Activated B cell treated with CpG ODN at 0.5 μM for 24 hours (primary cell): ENCODE results near the gene HECTD1. TPM values are rescaled to one million over a fixed set of nuclear protein-coding genes. Genes with fewer than 3 reads are reported as not detected.

Experiments
- ATAC-seq: fragments of 200-7000 bp; cut with Tn5 transposase; one replicate; pipeline ENCODE4 v1.10.0; 2021; ENCODE audit warnings: low read depth, mild to moderate bottlenecking, moderate library complexity
- CTCF ChIA-PET: fragments of 350-600 bp; sonication (Branson Sonifier 250); formaldehyde crosslinking; loops from one replicate; lab custom pipeline; 2021; ENCODE audit warnings: antibody characterized with exemption; lab: Charles Lee
- POLR2A ChIA-PET: fragments of 350-600 bp; sonication (Branson Sonifier 250); formaldehyde crosslinking; loops from one replicate; lab custom pipeline; 2021; ENCODE audit warnings: antibody characterized with exemption; lab: Charles Lee
- DNase-seq: peaks from one replicate; pipeline ENCODE4 v3.0.0; 2022
- H3K27ac Mint-ChIP-seq: one replicate; pipeline ENCODE4 v1.8.0; 2020; ENCODE audit warnings: mixed read lengths
- H3K27me3 Mint-ChIP-seq: one replicate; pipeline ENCODE4 v1.8.0; 2021; ENCODE audit warnings: mixed read lengths
- H3K36me3 Mint-ChIP-seq: one replicate; pipeline ENCODE4 v1.8.0; 2021; ENCODE audit warnings: low read depth, mixed read lengths
- H3K4me1 Mint-ChIP-seq: one replicate; pipeline ENCODE4 v1.8.0; 2021; ENCODE audit warnings: mixed read lengths
- H3K4me3 Mint-ChIP-seq: one replicate; pipeline ENCODE4 v1.8.0; 2020; ENCODE audit warnings: mild to moderate bottlenecking, mixed read lengths
- H3K9me3 Mint-ChIP-seq: one replicate; pipeline ENCODE4 v1.8.0; 2020; ENCODE audit warnings: mixed read lengths
- intact Hi-C: fragments of 100-400 bp; cut with micrococcal nuclease; formaldehyde crosslinking; loops from one replicate; pipeline ENCODE4 v1.15.1; 2024
- total RNA-seq: library from RNA; stranded (reverse); gene quantifications from 2 replicates; pipeline ENCODE4 v1.2.3, GENCODE V29; 2022
- TF ChIP-seq, protein P1 (sequence below): fragments of 200-600 bp; IDR thresholded peaks from one replicate; pipeline ENCODE4 v1.8.0; 2022; ENCODE audit warnings: antibody characterized with exemption, mild to moderate bottlenecking

The HECTD1 gene
- total RNA-seq, 1 donor from 2014 or later: 163 TPM

- TF ChIP-seq, protein P1, sequence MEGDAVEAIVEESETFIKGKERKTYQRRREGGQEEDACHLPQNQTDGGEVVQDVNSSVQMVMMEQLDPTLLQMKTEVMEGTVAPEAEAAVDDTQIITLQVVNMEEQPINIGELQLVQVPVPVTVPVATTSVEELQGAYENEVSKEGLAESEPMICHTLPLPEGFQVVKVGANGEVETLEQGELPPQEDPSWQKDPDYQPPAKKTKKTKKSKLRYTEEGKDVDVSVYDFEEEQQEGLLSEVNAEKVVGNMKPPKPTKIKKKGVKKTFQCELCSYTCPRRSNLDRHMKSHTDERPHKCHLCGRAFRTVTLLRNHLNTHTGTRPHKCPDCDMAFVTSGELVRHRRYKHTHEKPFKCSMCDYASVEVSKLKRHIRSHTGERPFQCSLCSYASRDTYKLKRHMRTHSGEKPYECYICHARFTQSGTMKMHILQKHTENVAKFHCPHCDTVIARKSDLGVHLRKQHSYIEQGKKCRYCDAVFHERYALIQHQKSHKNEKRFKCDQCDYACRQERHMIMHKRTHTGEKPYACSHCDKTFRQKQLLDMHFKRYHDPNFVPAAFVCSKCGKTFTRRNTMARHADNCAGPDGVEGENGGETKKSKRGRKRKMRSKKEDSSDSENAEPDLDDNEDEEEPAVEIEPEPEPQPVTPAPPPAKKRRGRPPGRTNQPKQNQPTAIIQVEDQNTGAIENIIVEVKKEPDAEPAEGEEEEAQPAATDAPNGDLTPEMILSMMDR: no peak
- ATAC-seq (no peak), DNase-seq (no peak)
- intact Hi-C loops: no loop called here
- Mint-ChIP-seq H3K36me3 (peaks cover 61% of the 10 kb centered on the region), H3K4me1 (no peaks in the 10 kb centered on the region), H3K9me3 (no peaks in the 10 kb centered on the region), H3K27me3 (no peaks in the 10 kb centered on the region), H3K4me3 (no peak overlapping the region), H3K27ac (no peak overlapping the region)
- POLR2A ChIA-PET: no interaction called here
- CTCF ChIA-PET: no interaction called here
These were observed 68.2 kb downstream of the HECTD1 start for GRCh38 chr14:31139301-31139847.

DNA sequence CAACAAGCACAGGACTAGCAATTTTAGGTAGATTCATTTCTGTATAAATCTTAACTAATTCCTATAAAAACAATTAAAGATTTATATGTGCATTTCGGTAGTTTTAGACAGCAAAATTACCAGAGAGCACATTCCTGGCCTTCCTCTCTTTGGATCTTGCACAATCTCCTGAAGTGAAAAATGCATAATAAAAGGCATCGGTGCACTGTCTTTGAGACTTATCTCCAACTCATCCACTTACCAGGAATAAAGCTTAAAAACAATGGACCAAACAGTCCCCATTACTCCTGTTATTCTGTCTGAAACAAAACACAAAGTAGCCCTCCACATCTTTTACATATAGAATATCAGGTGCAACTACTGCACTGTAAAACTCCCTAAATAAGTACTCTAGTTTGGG is 69.3 kb downstream of the HECTD1 start:
- intact Hi-C loops: no loop called here
- H3K36me3 Mint-ChIP-seq: peaks cover 61% of the 10 kb centered on the region

DNA sequence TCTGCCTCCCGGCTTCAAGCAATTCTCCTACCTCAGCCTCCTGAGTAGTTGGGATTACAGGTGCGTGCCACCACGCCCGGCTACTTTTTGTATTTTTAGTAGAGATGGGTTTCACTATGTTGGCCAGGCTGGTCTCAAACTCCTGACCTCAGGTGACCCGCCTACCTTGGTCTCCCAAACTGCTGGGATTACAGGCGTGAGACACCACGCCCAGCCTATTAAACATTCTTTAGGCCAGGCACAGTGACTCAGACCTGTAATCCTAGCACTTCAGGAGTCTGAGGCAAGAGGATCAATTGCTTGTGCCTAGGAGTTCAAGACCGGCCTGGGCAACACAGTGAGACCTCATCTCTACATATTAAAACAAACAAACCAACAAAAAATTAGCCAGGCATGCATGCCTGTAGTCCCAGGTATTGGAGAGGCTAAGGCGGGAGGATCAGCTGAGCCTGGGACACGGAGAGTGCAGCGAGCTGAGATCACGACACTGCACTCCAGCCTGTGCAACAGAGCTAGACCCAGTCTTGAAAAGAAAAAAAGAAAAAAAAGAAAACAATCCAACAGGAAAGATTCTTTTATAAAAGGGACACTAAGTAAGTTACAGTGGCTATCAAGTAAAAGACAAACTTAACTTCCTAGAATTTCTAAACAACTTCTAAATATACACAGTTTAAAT is 70.2 kb downstream of the HECTD1 start:
- no peak for ATAC-seq
- POLR2A ChIA-PET: no interaction called here
- CTCF ChIA-PET: no interaction called here
- Mint-ChIP-seq H3K27me3 (no peaks in the 10 kb centered on the region), H3K27ac (no peak overlapping the region), H3K4me3 (no peak overlapping the region), H3K4me1 (no peaks in the 10 kb centered on the region), H3K9me3 (no peaks in the 10 kb centered on the region), H3K36me3 (peaks cover 66% of the 10 kb centered on the region)
- no peak for DNase-seq
- TF ChIP-seq, protein P1: no peak
- intact Hi-C loops: no loop called here

More for the DNA sequence above, 69.3 kb downstream of the HECTD1 start:
- TF ChIP-seq, protein P1: no peak
- no peak for ATAC-seq
- Mint-ChIP-seq H3K27me3 (no peaks in the 10 kb centered on the region), H3K4me1 (no peaks in the 10 kb centered on the region), H3K9me3 (no peaks in the 10 kb centered on the region), H3K4me3 (no peak overlapping the region), H3K27ac (no peak overlapping the region)
- CTCF ChIA-PET: no interaction called here
- POLR2A ChIA-PET: no interaction called here
- DNase-seq: no peak

- H3K27ac Mint-ChIP-seq: no peak overlapping the region
- ATAC-seq (no peak), DNase-seq (no peak)
- H3K36me3 Mint-ChIP-seq: peaks cover 74% of the 10 kb centered on the region
- ChIA-PET POLR2A (no interaction called here), CTCF (interaction anchor here (0.6 kb wide), 1 partner anchor 315 kb away, joined by 3 read pairs; no protein-coding TSS in a partner anchor)
- TF ChIP-seq, protein P1: no peak
- H3K4me1 Mint-ChIP-seq: peaks cover 11% of the 10 kb centered on the region
- H3K4me3 Mint-ChIP-seq: no peak overlapping the region
- no peaks in the 10 kb centered on the region for H3K27me3 Mint-ChIP-seq
- intact Hi-C loops: no loop called here
- no peaks in the 10 kb centered on the region for H3K9me3 Mint-ChIP-seq
These were observed 74.5 kb downstream of the HECTD1 start for GRCh38 chr14:31133133-31133532.
